ENCODE results near the gene SLC24A3.

The SLC24A3 gene

DNA sequence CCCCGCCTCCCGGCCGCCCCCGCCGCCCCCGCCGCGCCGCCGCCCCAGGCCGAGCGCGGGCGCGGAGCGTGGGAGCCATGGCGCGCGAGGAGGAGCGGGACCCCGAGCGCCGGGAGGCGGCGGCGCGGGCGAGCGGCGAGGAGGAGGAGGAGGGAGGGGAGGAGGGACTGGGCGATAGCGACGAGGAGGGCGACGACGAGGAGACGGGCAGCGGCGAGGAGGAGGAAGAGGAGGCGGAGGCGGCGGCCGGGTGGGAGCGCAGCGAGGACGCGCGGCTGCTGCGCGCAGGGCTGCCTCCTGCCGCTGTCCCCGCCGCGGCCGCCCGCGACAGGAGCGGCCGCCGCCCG, at the start of gene SLC24A3:
TSS of gene SLC24A3 (plus strand) at position 174 of the 347 bp plus-strand sequence.
- no peak for DNase-seq

DNA sequence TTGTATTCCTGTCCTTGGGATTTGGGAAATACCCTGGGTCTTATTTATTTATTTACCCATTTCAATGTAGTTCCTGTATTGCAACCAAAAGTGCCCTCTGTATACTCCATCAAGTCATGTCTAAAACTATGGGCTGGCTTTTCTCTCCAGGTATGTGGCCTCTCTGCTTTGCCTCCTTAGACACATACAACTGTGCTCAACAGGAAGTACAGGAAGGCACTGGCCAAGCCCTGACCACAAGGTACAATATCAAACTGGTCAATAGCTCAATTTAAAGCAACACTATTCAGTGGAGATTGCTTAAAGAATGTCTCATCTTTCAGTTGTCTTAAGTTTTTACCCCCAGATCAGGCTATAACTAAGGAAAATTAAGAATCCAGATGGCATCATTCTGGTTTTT, 42.3 kb upstream of the SLC24A3 start:
- DNase-seq: no peak

GRCh38 chr20:19172637-19173036, 39.8 kb upstream of the SLC24A3 start:
- DNase-seq: no peak

DNA sequence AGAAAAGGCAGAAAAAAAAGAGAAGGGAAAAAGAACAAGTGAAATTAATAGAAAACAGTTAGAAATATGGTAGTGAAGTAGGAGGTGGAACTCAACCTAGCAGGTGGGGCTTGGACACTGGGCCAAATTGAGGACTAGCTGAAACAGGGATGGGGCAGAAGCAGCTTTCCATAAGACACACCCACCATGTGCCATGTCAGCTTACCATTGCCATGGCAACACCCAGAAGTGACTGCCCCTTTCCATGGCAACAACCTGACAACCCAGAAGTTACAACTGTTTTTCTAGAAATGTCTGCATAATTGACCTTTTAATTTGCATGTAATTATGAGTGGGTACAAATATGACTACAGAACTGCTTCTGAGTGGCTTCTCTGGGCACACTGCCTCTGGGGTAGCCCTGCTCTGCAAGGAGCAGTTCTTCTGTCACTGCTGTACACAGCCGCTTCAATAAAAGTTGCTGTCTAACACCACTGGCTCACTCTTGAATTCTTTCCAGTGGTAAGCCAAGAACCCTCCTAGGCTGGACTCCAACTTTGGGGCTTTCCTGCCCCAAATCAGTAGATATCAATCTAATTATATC, 35.9 kb upstream of the SLC24A3 start:
- DNase-seq: no peak

DNA sequence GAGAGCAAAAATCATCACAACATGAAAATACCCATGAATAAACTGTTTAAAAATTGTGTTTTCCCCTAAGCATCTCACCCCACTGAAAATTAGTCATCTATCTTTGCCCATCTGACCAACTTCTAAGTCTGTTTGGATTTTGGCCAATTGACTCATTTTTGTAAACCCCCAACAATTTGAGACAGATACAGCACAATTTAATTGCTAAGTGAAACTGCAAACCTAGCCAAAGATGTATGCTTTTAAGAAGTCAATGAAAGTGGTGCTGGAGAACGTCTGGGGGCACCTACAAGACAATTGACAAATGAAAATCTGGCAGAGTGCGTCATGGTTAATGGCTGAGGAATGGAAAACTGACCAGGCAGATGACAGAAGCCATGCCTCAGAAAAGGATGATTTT, 30.9 kb upstream of the SLC24A3 start:
- DNase-seq: no peak

GRCh38 chr20:19185083-19185482, 27.4 kb upstream of the SLC24A3 start:
- no peak for DNase-seq

- no peak for DNase-seq
These were observed 19.1 kb upstream of the SLC24A3 start for GRCh38 chr20:19193349-19193748.

DNA sequence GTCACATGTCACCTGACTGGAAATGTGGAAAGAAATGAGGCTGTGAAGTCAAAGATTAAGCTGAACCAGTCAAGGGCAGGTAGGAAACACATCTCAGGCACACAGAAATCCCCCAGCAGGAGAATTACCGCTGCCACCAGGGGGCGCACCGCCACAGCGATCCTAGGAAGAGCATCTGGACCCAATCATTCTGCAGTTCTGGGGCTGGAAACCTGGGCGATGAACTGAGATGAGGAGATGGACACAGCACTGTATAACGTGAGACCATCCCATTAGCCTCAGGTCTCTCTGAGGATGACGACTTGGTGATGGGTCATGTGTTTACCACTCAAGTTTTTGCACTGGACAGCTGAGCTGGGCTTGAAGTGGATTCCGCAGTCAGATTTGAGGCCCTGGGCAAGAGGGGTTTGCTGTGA, 6.5 kb upstream of the SLC24A3 start:
- DNase-seq: peak; percentile 34 to 59

DNA sequence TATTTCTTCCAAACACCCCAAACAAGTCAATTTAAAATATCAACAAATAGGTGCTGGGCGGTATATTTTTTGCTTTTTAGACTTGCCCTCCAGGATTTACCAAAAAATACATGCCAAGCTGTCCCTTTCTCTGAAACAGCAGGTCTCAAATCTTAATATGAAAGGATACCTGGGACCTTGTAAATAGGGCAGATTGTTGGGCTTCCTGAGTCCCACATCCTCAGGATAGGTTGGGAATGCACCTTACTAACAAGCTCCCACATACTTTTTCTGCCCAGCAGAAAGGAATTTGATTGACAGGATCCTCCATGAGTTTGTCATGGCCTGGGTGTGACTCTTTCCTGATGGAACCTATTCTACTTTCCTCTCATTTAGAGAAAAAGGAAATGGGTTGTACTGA, 4.9 kb upstream of the SLC24A3 start:
- DNase-seq: no peak

DNA sequence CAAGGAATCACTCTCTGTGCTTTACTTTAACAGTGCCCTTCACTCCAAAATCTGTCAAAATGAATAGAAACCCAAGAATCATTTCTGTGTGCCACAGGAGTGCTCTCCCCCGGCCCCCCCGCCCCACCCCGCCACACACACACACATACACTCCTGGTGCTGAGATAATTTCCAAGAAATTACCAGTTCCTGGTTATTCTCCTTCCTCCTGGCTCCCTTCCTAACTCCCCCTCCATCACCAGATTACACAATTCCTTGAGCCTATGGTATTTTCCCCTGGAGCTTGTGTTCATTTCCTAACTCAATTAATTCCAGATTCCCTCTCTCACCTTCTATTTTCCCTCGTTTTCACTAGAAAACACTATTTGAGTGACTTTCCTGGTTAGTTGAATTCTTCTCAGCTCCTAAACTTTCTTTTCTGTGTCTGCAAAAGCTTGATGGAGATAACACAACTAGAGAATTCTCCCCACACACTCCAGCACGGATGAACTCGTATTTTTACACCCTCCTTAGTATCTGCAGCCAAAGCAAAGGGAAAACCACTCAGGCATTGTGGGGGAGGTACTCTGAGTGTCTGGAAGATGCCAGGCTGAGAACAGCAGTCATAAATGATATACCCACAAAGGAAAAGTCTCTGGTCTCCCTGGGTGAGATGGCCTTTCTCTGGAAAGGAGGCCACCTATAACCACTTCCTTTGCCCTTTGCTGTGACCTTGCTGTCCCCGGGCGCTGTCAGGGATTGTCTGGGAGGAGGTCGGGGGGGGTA, 1.9 kb upstream of the SLC24A3 start:
- DNase-seq: no peak

GRCh38 chr20:19211252-19211651, 1.2 kb upstream of the SLC24A3 start:
- no peak for DNase-seq

DNA sequence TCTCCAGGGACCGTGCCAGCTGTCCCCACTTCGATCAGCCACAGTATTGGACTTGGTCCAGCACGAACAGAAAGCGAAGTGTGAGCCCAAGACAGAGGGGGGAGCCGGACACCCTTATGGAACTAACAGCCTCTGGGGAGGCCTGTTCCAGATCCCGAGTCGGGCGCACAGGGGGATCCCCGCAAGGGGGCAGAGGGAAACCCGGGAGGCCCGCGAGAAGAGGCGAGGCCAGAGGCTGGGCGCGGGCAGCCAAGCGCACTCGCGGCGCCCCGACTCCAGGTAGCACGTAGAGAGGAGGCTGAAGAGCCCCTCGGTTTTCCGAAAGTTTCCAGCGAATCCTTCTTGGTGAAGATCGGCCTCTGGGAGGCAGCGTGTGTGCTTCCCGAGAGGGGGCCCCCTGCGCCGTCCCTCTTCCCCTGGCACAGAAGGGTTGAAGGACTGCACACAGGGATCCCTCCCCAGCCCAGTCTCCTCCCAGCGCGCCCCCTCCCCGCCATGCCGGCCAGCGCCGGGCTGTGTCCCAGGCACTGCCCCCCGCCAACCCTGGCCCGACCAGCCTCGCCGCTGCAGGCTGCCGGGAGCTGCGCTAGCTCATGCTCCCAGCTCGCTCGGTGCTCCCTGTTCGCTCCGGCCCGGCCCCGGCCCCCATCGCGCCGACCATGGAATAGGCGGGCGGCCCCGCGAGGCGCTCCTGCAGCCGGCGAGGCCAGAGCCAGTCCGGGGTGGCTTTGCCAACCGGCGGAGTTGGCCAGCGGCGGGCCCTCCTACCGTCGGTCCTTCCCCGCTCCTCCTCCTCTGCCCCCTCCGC, 577 bp upstream of the SLC24A3 start:
- DNase-seq: no peak

DNA sequence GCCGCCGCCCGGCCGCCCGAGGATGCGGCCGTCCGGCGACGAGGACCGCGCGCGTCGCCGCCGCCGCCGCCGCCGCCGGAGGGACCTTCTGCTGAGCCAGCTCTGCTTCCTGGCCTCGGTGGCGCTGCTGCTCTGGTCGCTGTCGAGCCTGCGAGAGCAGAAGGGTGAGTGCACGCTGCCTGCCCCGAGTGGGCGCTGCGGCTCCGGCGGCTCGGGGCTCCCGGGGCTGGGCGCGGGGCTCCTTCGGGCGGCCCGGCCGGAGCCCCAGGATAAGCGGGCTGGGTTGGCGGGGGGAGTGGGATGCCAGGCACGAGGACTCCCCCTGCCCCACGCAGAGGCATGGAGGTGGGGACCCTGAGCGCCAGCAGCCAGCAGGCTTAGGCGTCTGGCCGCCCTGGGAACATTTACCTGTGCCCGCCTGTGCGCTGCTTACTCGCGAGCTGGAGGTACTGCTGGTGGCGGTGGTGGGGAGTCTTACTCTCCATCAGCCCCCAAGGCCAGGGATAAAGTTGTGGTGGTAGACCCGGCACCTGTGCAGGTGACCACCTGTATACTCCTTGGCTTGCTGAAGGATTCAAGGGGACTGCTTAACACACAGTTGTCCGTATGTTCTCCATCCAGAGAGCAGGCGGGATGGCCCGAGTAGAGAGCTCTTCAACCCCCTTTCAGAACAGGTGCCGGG, 520 bp downstream of the SLC24A3 start:
- DNase-seq: peak in 1 of 2 experiments; percentile 35

GRCh38 chr20:19213946-19214490, 1.6 kb downstream of the SLC24A3 start:
- no peak for DNase-seq

- no peak for DNase-seq
These were observed 6.0 kb downstream of the SLC24A3 start for GRCh38 chr20:19218411-19218810.

- no peak for DNase-seq
These were observed 10.1 kb downstream of the SLC24A3 start for GRCh38 chr20:19222520-19223040.

GRCh38 chr20:19223640-19224039, 11.2 kb downstream of the SLC24A3 start:
- no peak for DNase-seq

DNA sequence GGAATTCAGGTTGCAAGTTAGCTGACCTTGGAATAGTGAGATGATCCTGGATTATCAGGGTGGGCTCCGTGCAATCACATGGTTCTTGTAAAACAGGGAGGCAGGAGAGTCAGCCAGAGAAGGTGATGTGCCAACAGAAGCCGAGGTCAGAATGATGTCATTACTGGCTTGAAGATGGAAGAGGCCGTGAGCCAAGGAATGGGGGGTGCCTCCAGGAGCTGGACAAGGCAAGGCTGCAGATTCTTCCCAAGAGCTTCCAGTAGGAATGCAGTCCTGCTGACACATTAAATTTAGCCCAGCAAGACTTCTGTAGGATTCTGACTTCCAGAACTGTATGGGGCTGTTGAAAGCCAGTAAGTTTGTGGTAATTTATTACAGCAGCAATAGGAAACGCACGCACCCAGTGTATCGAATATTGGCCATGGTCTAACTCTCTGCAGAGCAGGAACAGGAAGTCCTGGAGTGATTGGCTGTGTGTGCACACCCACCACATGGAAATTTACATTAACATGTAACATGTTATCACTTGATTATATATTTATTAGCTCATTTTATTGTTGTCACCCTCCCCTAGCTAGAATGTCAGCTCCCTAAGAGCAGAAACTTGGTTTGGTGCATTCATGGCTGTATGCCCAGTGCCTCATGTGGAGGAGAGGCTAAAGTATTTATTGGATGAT, 19.1 kb downstream of the SLC24A3 start:
- no peak for DNase-seq

DNA sequence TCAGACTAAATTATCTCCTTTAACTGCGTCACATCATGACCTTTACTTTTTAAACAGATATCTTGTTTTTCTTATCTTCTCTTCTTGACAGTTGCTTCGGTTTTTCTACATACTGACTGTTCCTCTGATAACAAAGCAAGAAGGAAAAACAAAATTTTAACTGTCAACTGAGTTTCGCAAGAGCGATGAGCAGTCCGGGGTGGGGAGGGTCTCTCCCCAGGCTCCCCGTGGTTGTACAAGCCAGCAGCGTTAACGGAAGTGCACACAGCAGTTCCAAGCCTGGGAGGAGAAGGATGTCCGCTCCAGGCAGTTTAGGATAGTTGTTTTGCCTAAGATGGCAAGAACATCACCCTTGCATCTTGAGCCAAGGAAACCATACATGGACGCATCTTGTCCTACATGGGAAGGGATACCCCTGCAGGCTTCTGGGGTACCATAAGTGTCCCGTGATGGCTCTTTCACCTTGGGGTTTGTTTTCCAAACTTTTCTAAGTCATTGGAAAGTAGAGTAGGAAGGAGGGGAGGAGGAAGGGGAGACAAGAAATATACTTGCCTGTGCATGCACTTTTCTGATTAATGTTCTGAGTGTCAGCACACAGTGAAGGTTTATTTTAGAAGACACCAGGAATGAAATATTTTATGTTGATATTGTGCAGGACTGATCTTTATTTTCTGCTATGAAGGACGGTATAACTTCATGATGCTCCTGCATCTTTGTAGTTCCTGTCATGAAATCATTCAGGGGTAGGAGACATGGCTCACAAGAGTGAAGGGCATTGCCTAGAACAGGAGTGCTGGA, 20.8 kb downstream of the SLC24A3 start:
- DNase-seq: no peak

DNA sequence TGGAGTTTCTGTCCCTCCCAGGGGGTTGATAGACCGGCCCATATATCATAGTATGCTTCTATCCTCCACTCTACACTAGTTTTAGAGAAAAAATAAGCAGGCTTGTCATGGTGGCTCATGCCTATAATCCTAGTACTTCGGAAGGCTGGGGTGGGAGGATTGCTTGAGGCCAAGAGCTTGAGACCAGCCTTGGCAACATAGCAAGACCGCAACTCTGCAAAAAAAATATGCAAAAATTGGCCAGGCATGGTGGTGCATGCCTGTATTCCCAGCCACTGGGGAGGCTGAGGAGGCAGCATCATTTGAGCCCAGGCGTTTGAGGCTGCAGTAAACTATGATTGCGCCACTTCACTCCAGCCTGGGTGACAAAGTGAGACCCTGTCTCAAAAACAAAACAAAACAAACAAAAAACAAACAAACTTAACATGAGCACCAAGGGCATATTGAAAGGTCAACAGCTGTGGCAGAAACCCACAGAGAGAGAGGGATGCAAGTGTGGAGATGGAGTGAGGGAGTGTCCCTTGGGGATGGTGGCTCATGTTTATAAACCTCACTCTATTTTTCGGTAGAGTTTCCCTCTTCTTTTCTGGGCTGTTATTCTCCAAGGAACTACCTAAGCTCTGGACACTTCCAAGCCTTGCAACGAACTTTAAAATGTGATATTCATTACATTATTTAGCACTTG, 24.1 kb downstream of the SLC24A3 start:
- no peak for DNase-seq

DNA sequence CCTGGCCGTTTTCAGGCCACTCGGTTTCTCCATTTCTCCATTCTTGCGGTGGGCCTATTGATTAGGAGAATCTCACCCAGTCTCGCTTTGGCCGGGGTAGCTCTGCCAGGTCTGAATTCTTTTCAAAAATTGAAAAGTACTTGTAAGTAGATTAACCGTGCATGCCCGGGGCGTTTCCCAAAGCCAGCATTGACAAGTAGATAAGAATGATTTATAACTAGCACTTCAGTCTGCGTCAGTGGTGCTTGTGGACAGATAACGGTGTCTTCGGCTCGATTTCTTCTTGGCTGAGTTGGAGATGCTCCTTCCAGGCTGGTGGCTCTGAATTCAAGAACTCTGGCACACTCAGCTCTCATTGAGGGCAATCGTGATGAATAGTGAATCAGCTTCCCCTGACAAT, 29.0 kb downstream of the SLC24A3 start:
- DNase-seq: no peak
